GM23338 (cell line): ENCODE results near the gene HERPUD1. TPM values are rescaled to one million over a fixed set of nuclear protein-coding genes. Genes with fewer than 3 reads are reported as not detected.

Experiments
- ATAC-seq: fragments of 200-7000 bp; cut with Tn5 transposase; 3 replicates; pipeline ENCODE4 v1.9.1; 2020
- DNase-seq: peaks from one replicate; pipeline ENCODE4 v3.0.0-alpha.2; 2015; ENCODE audit warnings: low spot score
- H2AFZ ChIP-seq: fragments of 200-600 bp; sonication (generic); 2 replicates; pipeline ENCODE4 v1.8.0; 2016; ENCODE audit warnings: antibody characterized with exemption, mild to moderate bottlenecking, moderate library complexity
- H3F3A ChIP-seq: fragments of 200-600 bp; sonication (generic); replicated peaks from 2 replicates; pipeline ENCODE4 v1.8.0; 2017; ENCODE audit warnings: antibody characterized with exemption, mixed run types, low read depth
- H3K27ac ChIP-seq: fragments of 200-600 bp; sonication (generic); 2 replicates; pipeline ENCODE4 v1.6.1; 2016; ENCODE audit warnings: low read depth
- H3K27me3 ChIP-seq: fragments of 200-600 bp; sonication (generic); 2 replicates; pipeline ENCODE4 v1.8.0; 2016; ENCODE audit warnings: mild to moderate bottlenecking, mixed run types, moderate library complexity; ENCODE audit not compliant: insufficient read depth
- H3K36me3 ChIP-seq: fragments of 200-600 bp; sonication (generic); 2 replicates; pipeline ENCODE4 v1.8.0; 2016; ENCODE audit warnings: mild to moderate bottlenecking; ENCODE audit not compliant: insufficient read depth
- H3K4me1 ChIP-seq: fragments of 200-600 bp; sonication (generic); 2 replicates; pipeline ENCODE4 v1.8.0; 2016; ENCODE audit warnings: mild to moderate bottlenecking, moderate library complexity; ENCODE audit not compliant: insufficient read depth
- H3K4me2 ChIP-seq: fragments of 200-600 bp; sonication (generic); 2 replicates; pipeline ENCODE4 v1.7.1; 2017; ENCODE audit warnings: mixed run types
- H3K4me3 ChIP-seq: fragments of 200-600 bp; sonication (generic); 2 replicates; pipeline ENCODE4 v1.6.1; 2016; ENCODE audit warnings: mixed run types
- H3K79me2 ChIP-seq: fragments of 200-600 bp; sonication (generic); replicated peaks from 2 replicates; pipeline ENCODE4 v1.8.0; 2017; ENCODE audit warnings: mild to moderate bottlenecking; ENCODE audit not compliant: insufficient read depth
- H3K9me2 ChIP-seq: fragments of 200-600 bp; sonication (generic); 2 replicates; pipeline ENCODE4 v1.8.0; 2017; ENCODE audit not compliant: insufficient read depth
- H4K20me1 ChIP-seq: fragments of 200-600 bp; sonication (generic); replicated peaks from 2 replicates; pipeline ENCODE4 v1.8.0; 2017; ENCODE audit warnings: mild to moderate bottlenecking; ENCODE audit not compliant: insufficient read depth
- H3K27ac Mint-ChIP-seq: 2 replicates; pipeline ENCODE4 v1.8.0; 2020; ENCODE audit warnings: inconsistent platforms, mild to moderate bottlenecking, moderate library complexity, mixed read lengths
- H3K27me3 Mint-ChIP-seq: 3 replicates; pipeline ENCODE4 v1.8.0; 2022; ENCODE audit warnings: low read depth, mild to moderate bottlenecking, moderate library complexity, mixed read lengths, inconsistent platforms; ENCODE audit not compliant: insufficient read depth, poor library complexity
- H3K36me3 Mint-ChIP-seq: 3 replicates; pipeline ENCODE4 v1.8.0; 2021; ENCODE audit warnings: low read depth, mild to moderate bottlenecking, inconsistent platforms, moderate library complexity, mixed read lengths
- H3K4me1 Mint-ChIP-seq: 3 replicates; pipeline ENCODE4 v1.8.0; 2020; ENCODE audit warnings: mild to moderate bottlenecking, inconsistent platforms, mixed read lengths
- H3K4me3 Mint-ChIP-seq: 3 replicates; pipeline ENCODE4 v1.8.0; 2021; ENCODE audit warnings: moderate library complexity, mild to moderate bottlenecking, inconsistent platforms, mixed read lengths
- H3K9me3 Mint-ChIP-seq: 3 replicates; pipeline ENCODE4 v1.8.0; 2020; ENCODE audit warnings: moderate library complexity, mild to moderate bottlenecking, inconsistent platforms, mixed read lengths
- EZH2 ChIP-seq: fragments of 200-600 bp; sonication (generic); IDR thresholded peaks from one replicate; pipeline ENCODE4 v1.8.0; 2017; ENCODE audit warnings: antibody characterized with exemption, mild to moderate bottlenecking, low read depth; ENCODE audit not compliant: unreplicated experiment
- EZH2phosphoT487 ChIP-seq: fragments of 200-600 bp; sonication (generic); IDR thresholded peaks from one replicate; pipeline ENCODE4 v1.8.1; 2018; ENCODE audit warnings: antibody characterized with exemption; ENCODE audit not compliant: unreplicated experiment
- NANOG ChIP-seq: IDR thresholded peaks from 2 replicates; pipeline ENCODE4 v1.6.1; 2016; ENCODE audit warnings: antibody characterized with exemption, borderline replicate concordance
- POLR2AphosphoS5 ChIP-seq: IDR thresholded peaks from 2 replicates; pipeline ENCODE4 v1.6.1; 2016; ENCODE audit warnings: antibody characterized with exemption, low read depth
- ZNF114 ChIP-seq: fragments of 250-450 bp; sonication (Bioruptor Pico); IDR thresholded peaks from 2 replicates; pipeline ENCODE4 v1.5.0; 2020; ENCODE audit warnings: mild to moderate bottlenecking, moderate library complexity
- ZNF331 ChIP-seq: fragments of 250-450 bp; sonication (Bioruptor Pico); IDR thresholded peaks from 2 replicates; pipeline ENCODE4 v1.5.0; 2020; ENCODE audit warnings: low read depth, mild to moderate bottlenecking, moderate library complexity
- polyA plus RNA-seq: library from polyadenylated mRNA; unstranded; fragments of >200 nt; fragmentation: Nextera tagmentation; extraction: Ambion mirVana; gene quantifications from 2 replicates; pipeline ENCODE4 v1.2.1, GENCODE V29; 2016
- total RNA-seq: library from RNA; depleted of rRNA; stranded (reverse); fragments of >200 nt; shearing (Covaris generic); gene quantifications from 2 replicates; pipeline ENCODE4 v1.2.3, GENCODE V29; 2014
- TF ChIP-seq, protein P1 (sequence below): IDR thresholded peaks from 2 replicates; pipeline ENCODE4 v1.6.1; 2016; ENCODE audit warnings: antibody characterized with exemption
- TF ChIP-seq, protein P2 (sequence below), 2 experiments: fragments of 200-600 bp in 1 of 2; sonication (generic) in 1 of 2; conservative IDR thresholded peaks; 2 replicates each; pipeline versions ENCODE4 v1.5.1 to v1.6.1; 2016 to 2017; ENCODE audit warnings: antibody characterized with exemption in 2 of 2, low read depth in 2 of 2, mild to moderate bottlenecking in 2 of 2, moderate library complexity in 1 of 2

HERPUD1 gene
- total and polyA plus RNA-seq, 2 experiments from 2014 or later, result 41.1 to 44.1 TPM

DNA sequence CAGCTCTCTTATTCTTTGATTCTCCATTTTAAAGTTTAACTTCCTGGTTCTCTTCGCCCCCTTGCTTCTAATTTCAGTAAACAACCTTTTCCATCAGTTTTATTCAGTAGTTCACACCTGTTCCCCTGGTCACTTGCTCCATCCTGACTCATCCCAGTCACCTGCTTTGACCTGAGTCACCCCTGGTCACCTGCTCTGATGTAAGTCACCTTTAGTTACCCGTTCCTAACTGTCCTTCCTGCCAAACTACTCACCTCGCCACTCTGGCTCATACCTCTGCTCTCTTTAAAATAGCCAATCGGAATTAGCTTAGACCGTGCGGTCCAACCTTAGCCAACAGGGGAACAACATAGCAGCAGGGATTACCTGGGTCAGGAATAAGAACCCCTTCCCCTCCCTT is 52.7 kb downstream of the HERPUD1 start:
- Histone ChIP-seq H3K4me1 (no peaks in the 10 kb centered on the region), H3K4me2 (no peak overlapping the region), H3K9me2 (no peaks in the 10 kb centered on the region), H3K79me2 (no peaks in the 10 kb centered on the region), H2AFZ (no peak overlapping the region), H3F3A (no peaks in the 10 kb centered on the region), H3K27ac (no peak overlapping the region), H4K20me1 (no peaks in the 10 kb centered on the region), H3K27me3 (peaks cover 21% of the 10 kb centered on the region), H3K36me3 (no peaks in the 10 kb centered on the region), H3K4me3 (no peak overlapping the region)
- no peak overlapping the region for H3K27ac Mint-ChIP-seq
- no peak for TF ChIP-seq NANOG
- TF ChIP-seq, protein P1, sequence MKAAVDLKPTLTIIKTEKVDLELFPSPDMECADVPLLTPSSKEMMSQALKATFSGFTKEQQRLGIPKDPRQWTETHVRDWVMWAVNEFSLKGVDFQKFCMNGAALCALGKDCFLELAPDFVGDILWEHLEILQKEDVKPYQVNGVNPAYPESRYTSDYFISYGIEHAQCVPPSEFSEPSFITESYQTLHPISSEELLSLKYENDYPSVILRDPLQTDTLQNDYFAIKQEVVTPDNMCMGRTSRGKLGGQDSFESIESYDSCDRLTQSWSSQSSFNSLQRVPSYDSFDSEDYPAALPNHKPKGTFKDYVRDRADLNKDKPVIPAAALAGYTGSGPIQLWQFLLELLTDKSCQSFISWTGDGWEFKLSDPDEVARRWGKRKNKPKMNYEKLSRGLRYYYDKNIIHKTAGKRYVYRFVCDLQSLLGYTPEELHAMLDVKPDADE, result no peak
- no peak for TF ChIP-seq ZNF331
- DNase-seq (no peak), ATAC-seq (no peak)
- no peaks in the 10 kb centered on the region; the same call in 2 of the 3 replicates for H3K36me3 Mint-ChIP-seq
- no peaks in the 10 kb centered on the region; the same call in 2 of the 3 replicates for H3K9me3 Mint-ChIP-seq
- H3K4me3 Mint-ChIP-seq, result no peak overlapping the region
- peaks cover 12% of the 10 kb centered on the region for H3K4me1 Mint-ChIP-seq
- peaks cover 18% of the 10 kb centered on the region for H3K27me3 Mint-ChIP-seq

DNA sequence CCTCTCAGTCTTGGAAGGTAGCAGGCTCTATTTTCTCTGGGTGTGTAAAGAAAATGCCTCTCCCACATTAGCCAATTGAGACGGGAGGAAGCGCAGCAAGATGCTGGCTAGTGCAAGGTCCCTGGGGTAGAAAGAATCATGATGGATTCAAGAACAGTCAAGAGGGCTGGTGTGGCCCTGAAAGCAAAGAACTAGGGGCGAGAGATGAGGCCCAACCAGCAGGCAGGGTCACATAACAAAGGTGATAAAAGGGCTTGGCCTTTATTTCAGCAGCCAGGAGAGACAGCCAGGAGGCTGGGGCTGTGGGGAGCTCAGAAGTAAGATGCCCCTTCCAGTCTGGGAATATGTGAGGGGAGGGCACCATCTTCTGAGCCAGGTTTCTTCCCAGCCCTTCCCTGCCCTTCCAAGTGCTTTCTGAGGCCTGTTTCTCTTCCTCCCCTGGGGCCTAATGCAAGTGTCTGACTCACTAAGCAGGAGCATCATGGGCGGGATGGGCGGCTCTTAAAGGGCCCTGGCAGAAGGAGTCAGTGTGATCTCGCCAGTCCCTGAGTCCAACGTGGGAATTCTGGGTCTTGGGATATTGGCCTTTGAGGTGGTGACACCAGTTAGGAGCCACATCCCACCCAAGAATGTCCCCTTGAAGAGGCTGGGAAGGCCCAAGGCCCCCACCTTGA is 53.5 kb downstream of the HERPUD1 start:
- TF ChIP-seq, protein P1, result no peak
- TF ChIP-seq ZNF114 (no peak), POLR2AphosphoS5 (no peak), EZH2 (no peak), ZNF331 (no peak), EZH2phosphoT487 (no peak)
- TF ChIP-seq, protein P2, sequence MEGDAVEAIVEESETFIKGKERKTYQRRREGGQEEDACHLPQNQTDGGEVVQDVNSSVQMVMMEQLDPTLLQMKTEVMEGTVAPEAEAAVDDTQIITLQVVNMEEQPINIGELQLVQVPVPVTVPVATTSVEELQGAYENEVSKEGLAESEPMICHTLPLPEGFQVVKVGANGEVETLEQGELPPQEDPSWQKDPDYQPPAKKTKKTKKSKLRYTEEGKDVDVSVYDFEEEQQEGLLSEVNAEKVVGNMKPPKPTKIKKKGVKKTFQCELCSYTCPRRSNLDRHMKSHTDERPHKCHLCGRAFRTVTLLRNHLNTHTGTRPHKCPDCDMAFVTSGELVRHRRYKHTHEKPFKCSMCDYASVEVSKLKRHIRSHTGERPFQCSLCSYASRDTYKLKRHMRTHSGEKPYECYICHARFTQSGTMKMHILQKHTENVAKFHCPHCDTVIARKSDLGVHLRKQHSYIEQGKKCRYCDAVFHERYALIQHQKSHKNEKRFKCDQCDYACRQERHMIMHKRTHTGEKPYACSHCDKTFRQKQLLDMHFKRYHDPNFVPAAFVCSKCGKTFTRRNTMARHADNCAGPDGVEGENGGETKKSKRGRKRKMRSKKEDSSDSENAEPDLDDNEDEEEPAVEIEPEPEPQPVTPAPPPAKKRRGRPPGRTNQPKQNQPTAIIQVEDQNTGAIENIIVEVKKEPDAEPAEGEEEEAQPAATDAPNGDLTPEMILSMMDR (conservative IDR thresholded peaks at IDR 0.05; ENCODE audit: low read depth in 2 of 2), result no peak
- ATAC-seq (no peak), DNase-seq (no peak)
- no peaks in the 10 kb centered on the region for H3K36me3 ChIP-seq
- Mint-ChIP-seq H3K4me1 (peaks cover 19% of the 10 kb centered on the region), H3K27me3 (peaks cover 26% of the 10 kb centered on the region), H3K4me3 (no peak overlapping the region), H3K9me3 (no peaks in the 10 kb centered on the region; the same call in 2 of the 3 replicates), H3K27ac (no peak overlapping the region), H3K36me3 (no peaks in the 10 kb centered on the region; the same call in 2 of the 3 replicates)
- no peak overlapping the region for H3K4me3 ChIP-seq
- H4K20me1 ChIP-seq, result no peaks in the 10 kb centered on the region
- H3F3A ChIP-seq, result no peaks in the 10 kb centered on the region
- H3K4me1 ChIP-seq, result peaks cover 7% of the 10 kb centered on the region; the same call in 1 of the 2 replicates
- H2AFZ ChIP-seq, result 0 out of 2 replicates have a peak overlapping the region, but pooled peaks have one; percentile 23
- H3K4me2 ChIP-seq, result no peak overlapping the region
- no peaks in the 10 kb centered on the region for H3K9me2 ChIP-seq
- peaks cover 29% of the 10 kb centered on the region for H3K27me3 ChIP-seq
- no peak overlapping the region for H3K27ac ChIP-seq
- no peaks in the 10 kb centered on the region for H3K79me2 ChIP-seq
